Liver (tissue), 3 donors: ENCODE results near the gene TTYH3.

Source experiments
- EGR1 ChIP-seq, 2 donors: IDR thresholded peaks; 2 replicates each; pipeline ENCODE4 v1.6.1; 2016 to 2018; ENCODE audit warnings: antibody characterized with exemption in 2 of 2, low read depth in 2 of 2
- GABPA ChIP-seq, 2 donors: IDR thresholded peaks in 1 of 2; conservative IDR thresholded peaks in 1 of 2; 2 replicates each; pipeline ENCODE4 v1.6.1; 2016; ENCODE audit warnings: antibody characterized with exemption in 2 of 2, mild to moderate bottlenecking in 1 of 2, moderate library complexity in 1 of 2
- JUND ChIP-seq, 2 donors: IDR thresholded peaks; 2 replicates each; pipeline ENCODE4 v1.6.1; 2016; ENCODE audit warnings: antibody characterized with exemption in 2 of 2
- MAX ChIP-seq: IDR thresholded peaks from 2 replicates; pipeline ENCODE4 v1.6.1; 2016; ENCODE audit warnings: antibody characterized with exemption
- NR2F2 ChIP-seq: IDR thresholded peaks from 2 replicates; pipeline ENCODE4 v1.6.1; 2016; ENCODE audit warnings: antibody characterized with exemption
- RXRA ChIP-seq, 2 donors: IDR thresholded peaks; 2 replicates each; pipeline ENCODE4 v1.6.1; 2017 to 2018; ENCODE audit warnings: antibody characterized with exemption in 2 of 2, mild to moderate bottlenecking in 1 of 2
- TAF1 ChIP-seq: conservative IDR thresholded peaks from 2 replicates; pipeline ENCODE4 v1.6.1; 2016; ENCODE audit warnings: antibody characterized with exemption, mild to moderate bottlenecking
- YY1 ChIP-seq: IDR thresholded peaks from 2 replicates; pipeline ENCODE4 v1.6.1; 2016; ENCODE audit warnings: antibody characterized with exemption, mild to moderate bottlenecking
- TF ChIP-seq, protein P1 (sequence below): fragments of 150-350 bp; IDR thresholded peaks from 2 replicates; pipeline ENCODE4 v1.5.1; 2017; ENCODE audit warnings: improper control_type of control experiment, low read depth, low read length; ENCODE audit not compliant: missing input control
- donor health status: healthy.
- donor health status: healthy.

DNA sequence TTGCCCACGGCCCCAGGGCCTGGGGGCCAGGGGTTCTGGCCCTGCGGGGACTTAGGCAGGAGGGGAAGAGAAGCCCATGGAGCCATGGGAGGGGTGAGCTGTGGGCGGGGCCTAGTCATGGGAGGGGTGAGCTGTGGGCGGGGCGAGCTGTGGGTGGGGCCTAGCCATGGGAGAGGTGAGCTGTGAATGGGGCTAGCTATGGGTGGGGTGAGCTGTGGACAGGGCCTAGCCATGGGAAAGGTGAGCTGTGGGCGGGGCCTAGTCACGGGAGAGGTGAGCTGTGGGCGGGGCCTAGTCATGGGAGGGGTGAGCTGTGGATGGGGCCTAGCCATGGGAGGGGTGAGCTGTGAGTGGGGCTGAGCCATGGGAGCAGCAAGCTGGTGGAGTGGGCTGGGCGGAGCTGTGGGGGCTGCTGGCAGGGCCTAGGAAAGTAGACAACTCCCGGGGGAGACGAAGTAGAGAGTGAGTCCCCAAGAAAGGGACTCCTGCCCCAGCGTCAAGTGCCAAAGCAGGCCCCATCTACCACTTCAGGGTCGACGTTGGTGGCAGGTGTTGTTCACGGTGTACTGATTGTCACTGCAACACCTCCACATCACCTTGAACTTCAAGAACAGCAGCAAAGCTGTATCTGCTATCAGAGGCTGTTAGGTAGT, 19.2 kb upstream of the TTYH3 start:
- TF ChIP-seq MAX (no peak), JUND (IDR thresholded peaks at IDR 0.05) (no peak), GABPA (IDR thresholded peaks at IDR 0.05 in 1 of 2, conservative IDR thresholded peaks at IDR 0.05 in 1 of 2) (no peak), RXRA (IDR thresholded peaks at IDR 0.05) (no peak), YY1 (no peak), NR2F2 (no peak), EGR1 (IDR thresholded peaks at IDR 0.05; ENCODE audit: low read depth in 2 of 2) (no peak), TAF1 (no peak)
- TF ChIP-seq, protein P1, sequence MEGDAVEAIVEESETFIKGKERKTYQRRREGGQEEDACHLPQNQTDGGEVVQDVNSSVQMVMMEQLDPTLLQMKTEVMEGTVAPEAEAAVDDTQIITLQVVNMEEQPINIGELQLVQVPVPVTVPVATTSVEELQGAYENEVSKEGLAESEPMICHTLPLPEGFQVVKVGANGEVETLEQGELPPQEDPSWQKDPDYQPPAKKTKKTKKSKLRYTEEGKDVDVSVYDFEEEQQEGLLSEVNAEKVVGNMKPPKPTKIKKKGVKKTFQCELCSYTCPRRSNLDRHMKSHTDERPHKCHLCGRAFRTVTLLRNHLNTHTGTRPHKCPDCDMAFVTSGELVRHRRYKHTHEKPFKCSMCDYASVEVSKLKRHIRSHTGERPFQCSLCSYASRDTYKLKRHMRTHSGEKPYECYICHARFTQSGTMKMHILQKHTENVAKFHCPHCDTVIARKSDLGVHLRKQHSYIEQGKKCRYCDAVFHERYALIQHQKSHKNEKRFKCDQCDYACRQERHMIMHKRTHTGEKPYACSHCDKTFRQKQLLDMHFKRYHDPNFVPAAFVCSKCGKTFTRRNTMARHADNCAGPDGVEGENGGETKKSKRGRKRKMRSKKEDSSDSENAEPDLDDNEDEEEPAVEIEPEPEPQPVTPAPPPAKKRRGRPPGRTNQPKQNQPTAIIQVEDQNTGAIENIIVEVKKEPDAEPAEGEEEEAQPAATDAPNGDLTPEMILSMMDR: no peak
